Muscle layer of duodenum (tissue), 2 donors: Measurements from ENCODE around the gene CDC73.

Experiments used
- H3K27ac ChIP-seq: one replicate; pipeline ENCODE4 v1.7.0; 2013; ENCODE audit warnings: mild to moderate bottlenecking, low read length
- H3K27me3 ChIP-seq: one replicate; pipeline ENCODE4 v1.7.0; 2013; ENCODE audit warnings: low read depth, mild to moderate bottlenecking, control low read depth, low read length
- H3K36me3 ChIP-seq, 2 donors: one replicate each; pipeline ENCODE4 v1.7.0; 2013; ENCODE audit warnings: low read length in 2 of 2, control low read depth in 1 of 2, mild to moderate bottlenecking in 1 of 2; ENCODE audit not compliant: insufficient read depth in 2 of 2, control insufficient read depth in 1 of 2
- H3K4me1 ChIP-seq, 2 donors: one replicate each; pipeline ENCODE4 v1.7.0; 2013; ENCODE audit warnings: low read length in 2 of 2, mild to moderate bottlenecking in 2 of 2, control low read depth in 1 of 2, moderate library complexity in 1 of 2; ENCODE audit not compliant: insufficient read depth in 2 of 2, control insufficient read depth in 1 of 2
- H3K4me3 ChIP-seq, 2 donors: one replicate each; pipeline ENCODE4 v1.7.0; 2013; ENCODE audit warnings: low read length in 2 of 2, low read depth in 1 of 2, mild to moderate bottlenecking in 1 of 2
- H3K9me3 ChIP-seq, 2 donors: one replicate each; pipeline ENCODE4 v1.7.0; 2013; ENCODE audit warnings: low read length in 2 of 2, control low read depth in 1 of 2, mild to moderate bottlenecking in 1 of 2; ENCODE audit not compliant: control insufficient read depth in 1 of 2
- donor health status: healthy.

The CDC73 gene

GRCh38 chr1:193121616-193122593, at the start of gene CDC73:
Gene CDC73, plus strand, starts transcription at chr1:193122031. Its CDS starts 170 bp downstream, at chr1:193122201.
- Histone ChIP-seq H3K36me3 (peaks cover 4 to 13% of the 10 kb centered on the region in 2 donors), H3K4me1 (peaks cover 0 to 31% of the 10 kb centered on the region in 2 donors), H3K4me3 (peak within 1 kb of the TSS; percentile 82 to 93), H3K9me3 (no peaks in the 10 kb centered on the region), H3K27ac (peak within 1 kb of the TSS; percentile 97), H3K27me3 (no peaks in the 10 kb centered on the region)

- H3K27me3 ChIP-seq: no peaks in the 10 kb centered on the region
- H3K9me3 ChIP-seq: no peaks in the 10 kb centered on the region
- H3K4me3 ChIP-seq: no peak overlapping the region
- H3K36me3 ChIP-seq: peaks cover 13 to 49% of the 10 kb centered on the region in 2 donors
- H3K4me1 ChIP-seq: no peaks in the 10 kb centered on the region
- no peak overlapping the region for H3K27ac ChIP-seq
Observed at GRCh38 chr1:193077991-193078390, 43.8 kb upstream of the CDC73 start.

- H3K27me3 ChIP-seq: no peaks in the 10 kb centered on the region
- peaks cover 24 to 59% of the 10 kb centered on the region in 2 donors for H3K36me3 ChIP-seq
Observed at GRCh38 chr1:193079187-193079586, 42.6 kb upstream of the CDC73 start.

GRCh38 chr1:193083365-193084088, 38.3 kb upstream of the CDC73 start:
- peaks cover 28 to 63% of the 10 kb centered on the region in 2 donors for H3K36me3 ChIP-seq
- no peaks in the 10 kb centered on the region for H3K9me3 ChIP-seq
- no peaks in the 10 kb centered on the region for H3K27me3 ChIP-seq
- H3K4me1 ChIP-seq: no peaks in the 10 kb centered on the region
- H3K27ac ChIP-seq: no peak overlapping the region
- no peak overlapping the region for H3K4me3 ChIP-seq

More at GRCh38 chr1:193079187-193079586, 42.6 kb upstream of the CDC73 start:
- H3K4me1 ChIP-seq: no peaks in the 10 kb centered on the region
- no peak overlapping the region for H3K4me3 ChIP-seq
- H3K9me3 ChIP-seq: no peaks in the 10 kb centered on the region
- no peak overlapping the region for H3K27ac ChIP-seq

- Histone ChIP-seq H3K4me1 (no peaks in the 10 kb centered on the region), H3K27me3 (no peaks in the 10 kb centered on the region), H3K36me3 (peaks cover 28 to 49% of the 10 kb centered on the region in 2 donors), H3K4me3 (no peak overlapping the region), H3K9me3 (no peaks in the 10 kb centered on the region), H3K27ac (no peak overlapping the region)
Observed at GRCh38 chr1:193085263-193085662, 36.6 kb upstream of the CDC73 start.

- Histone ChIP-seq H3K36me3 (peaks cover 28 to 48% of the 10 kb centered on the region in 2 donors), H3K4me1 (no peaks in the 10 kb centered on the region), H3K27ac (no peak overlapping the region), H3K4me3 (no peak overlapping the region), H3K27me3 (no peaks in the 10 kb centered on the region), H3K9me3 (no peaks in the 10 kb centered on the region)
Observed at GRCh38 chr1:193086342-193086741, 35.5 kb upstream of the CDC73 start.

GRCh38 chr1:193087893-193088292, 33.9 kb upstream of the CDC73 start:
- Histone ChIP-seq H3K4me1 (no peaks in the 10 kb centered on the region), H3K9me3 (no peaks in the 10 kb centered on the region), H3K27ac (no peak overlapping the region), H3K36me3 (peaks cover 27 to 36% of the 10 kb centered on the region in 2 donors), H3K4me3 (no peak overlapping the region), H3K27me3 (no peaks in the 10 kb centered on the region)

- Histone ChIP-seq H3K27ac (no peak overlapping the region), H3K9me3 (no peaks in the 10 kb centered on the region), H3K4me1 (peaks cover 0 to 4% of the 10 kb centered on the region in 2 donors), H3K4me3 (no peak overlapping the region), H3K36me3 (peaks cover 17 to 23% of the 10 kb centered on the region in 2 donors), H3K27me3 (no peaks in the 10 kb centered on the region)
Observed at GRCh38 chr1:193090865-193091264, 31.0 kb upstream of the CDC73 start.

- Histone ChIP-seq H3K36me3 (peaks cover 30 to 42% of the 10 kb centered on the region in 2 donors), H3K9me3 (no peaks in the 10 kb centered on the region), H3K27me3 (no peaks in the 10 kb centered on the region), H3K4me1 (peaks cover 0 to 4% of the 10 kb centered on the region in 2 donors), H3K4me3 (no peak overlapping the region), H3K27ac (no peak overlapping the region)
Observed at GRCh38 chr1:193094112-193094511, 27.7 kb upstream of the CDC73 start.

- H3K4me3 ChIP-seq: no peak overlapping the region
Observed at GRCh38 chr1:193102662-193103061, 19.2 kb upstream of the CDC73 start.

More at GRCh38 chr1:193102662-193103061, 19.2 kb upstream of the CDC73 start:
- Histone ChIP-seq H3K9me3 (no peaks in the 10 kb centered on the region), H3K4me1 (peaks cover 7 to 10% of the 10 kb centered on the region in 2 donors), H3K27me3 (no peaks in the 10 kb centered on the region), H3K27ac (no peak overlapping the region), H3K36me3 (peaks cover 9 to 35% of the 10 kb centered on the region in 2 donors)
